ENCODE measurements around the gene CDH4. TPM values are rescaled to one million over a fixed set of nuclear protein-coding genes. Genes with fewer than 3 reads are reported as not detected.

CDH4 gene
- total RNA-seq, 1 donor from 2014 or later = not detected

- CTCF ChIA-PET = no interaction called here
- no peak for TF ChIP-seq CTCF (IDR thresholded peaks at IDR 0.05)
- POLR2A ChIA-PET = no interaction called here
- Mint-ChIP-seq H3K27ac (no peak overlapping the region), H3K9me3 (no peaks in the 10 kb centered on the region), H3K27me3 (no peaks in the 10 kb centered on the region), H3K36me3 (ENCODE audit: low read depth) (no peaks in the 10 kb centered on the region), H3K4me3 (no peak overlapping the region), H3K4me1 (no peaks in the 10 kb centered on the region)
- DNase-seq = no peak
- intact Hi-C loops (cut with micrococcal nuclease) = no loop called here
- ATAC-seq (ENCODE audit: low read depth) = no peak
These were observed 467.8 kb downstream of the CDH4 start for GRCh38 chr20:61719691-61720347.

GRCh38 chr20:61720348-61720696 is 468.3 kb downstream of the CDH4 start:
- no peak for TF ChIP-seq CTCF (IDR thresholded peaks at IDR 0.05)
- POLR2A ChIA-PET = no interaction called here
- no peak overlapping the region for H3K4me3 Mint-ChIP-seq
- ATAC-seq (ENCODE audit: low read depth) = no peak
- no peaks in the 10 kb centered on the region for H3K27me3 Mint-ChIP-seq
- CTCF ChIA-PET = no interaction called here
- intact Hi-C loops (cut with micrococcal nuclease) = no loop called here
- no peaks in the 10 kb centered on the region for H3K4me1 Mint-ChIP-seq
- no peaks in the 10 kb centered on the region for H3K9me3 Mint-ChIP-seq
- H3K27ac Mint-ChIP-seq = no peak overlapping the region
- DNase-seq = no peak
- H3K36me3 Mint-ChIP-seq (ENCODE audit: low read depth) = no peaks in the 10 kb centered on the region

GRCh38 chr20:61722146-61722678 is 470.2 kb downstream of the CDH4 start:
- no peaks in the 10 kb centered on the region for H3K4me1 Mint-ChIP-seq
- no peaks in the 10 kb centered on the region for H3K36me3 Mint-ChIP-seq (ENCODE audit: low read depth)
- intact Hi-C loops (cut with micrococcal nuclease) = no loop called here
- no peak overlapping the region for H3K27ac Mint-ChIP-seq
- H3K9me3 Mint-ChIP-seq = no peaks in the 10 kb centered on the region
- ATAC-seq (ENCODE audit: low read depth) = no peak
- DNase-seq = no peak
- TF ChIP-seq CTCF (IDR thresholded peaks at IDR 0.05) = no peak
- CTCF ChIA-PET = no interaction called here
- POLR2A ChIA-PET = no interaction called here
- H3K4me3 Mint-ChIP-seq = no peak overlapping the region
- H3K27me3 Mint-ChIP-seq = no peaks in the 10 kb centered on the region

GRCh38 chr20:61723529-61724257 is 471.6 kb downstream of the CDH4 start:
- H3K27me3 Mint-ChIP-seq = no peaks in the 10 kb centered on the region
- H3K9me3 Mint-ChIP-seq = no peaks in the 10 kb centered on the region
- H3K36me3 Mint-ChIP-seq (ENCODE audit: low read depth) = no peaks in the 10 kb centered on the region
- no peaks in the 10 kb centered on the region for H3K4me1 Mint-ChIP-seq
- ChIA-PET POLR2A (no interaction called here), CTCF (no interaction called here)
- TF ChIP-seq CTCF (IDR thresholded peaks at IDR 0.05) = no peak
- no peak overlapping the region for H3K4me3 Mint-ChIP-seq
- H3K27ac Mint-ChIP-seq = no peak overlapping the region
- ATAC-seq (ENCODE audit: low read depth) (no peak), DNase-seq (no peak)
- intact Hi-C loops (cut with micrococcal nuclease) = no loop called here

- Mint-ChIP-seq H3K9me3 (no peaks in the 10 kb centered on the region), H3K4me1 (no peaks in the 10 kb centered on the region), H3K36me3 (ENCODE audit: low read depth) (no peaks in the 10 kb centered on the region), H3K27ac (no peak overlapping the region), H3K4me3 (no peak overlapping the region), H3K27me3 (no peaks in the 10 kb centered on the region)
- DNase-seq (no peak), ATAC-seq (ENCODE audit: low read depth) (no peak)
- intact Hi-C loops (cut with micrococcal nuclease) = no loop called here
- ChIA-PET POLR2A (no interaction called here), CTCF (no interaction called here)
- TF ChIP-seq CTCF (IDR thresholded peaks at IDR 0.05) = no peak
These were observed 472.3 kb downstream of the CDH4 start for GRCh38 chr20:61724376-61724775.

All from activated B cell treated with CpG ODN at 0.5 μM for 24 hours (primary cell).